Neural cell (in vitro differentiated cells): ENCODE data around the gene GDF9. TPM values are rescaled to one million over a fixed set of nuclear protein-coding genes. Genes with fewer than 3 reads are reported as not detected.

Source experiments
- H2AFZ ChIP-seq: fragments of 200-600, 300-800 bp; sonication (generic), shearing (Covaris generic); 2 replicates; pipeline ENCODE4 v1.6.0; 2014; ENCODE audit warnings: low read depth, mild to moderate bottlenecking, antibody characterized with exemption, low read length, moderate library complexity
- H3F3A ChIP-seq: fragments of 200-600 bp; shearing (Covaris generic); 2 replicates; pipeline ENCODE4 v1.6.1; 2016; ENCODE audit warnings: mild to moderate bottlenecking, moderate library complexity, mixed read lengths, antibody characterized with exemption, low read length; ENCODE audit not compliant: insufficient read depth, poor library complexity, severe bottlenecking
- H3K27ac ChIP-seq: fragments of 200-600, 300-800 bp; sonication (generic), shearing (Covaris generic); 2 replicates; pipeline ENCODE4 v1.5.1; 2014; ENCODE audit warnings: mild to moderate bottlenecking, low read length, moderate library complexity
- H3K27me3 ChIP-seq: fragments of 300-800, 200-600 bp; sonication (generic), shearing (Covaris generic); 2 replicates; pipeline ENCODE4 v1.6.0; 2014; ENCODE audit warnings: mild to moderate bottlenecking, low read depth, low read length, moderate library complexity; ENCODE audit not compliant: insufficient read depth
- H3K36me3 ChIP-seq: fragments of 300-800, 200-600 bp; sonication (generic), shearing (Covaris generic); 2 replicates; pipeline ENCODE4 v1.5.1; 2014; ENCODE audit warnings: mild to moderate bottlenecking, antibody characterized with exemption, low read length, moderate library complexity; ENCODE audit not compliant: insufficient read depth
- H3K4me2 ChIP-seq: fragments of 300-800, 200-600 bp; sonication (generic), shearing (Covaris generic); 2 replicates; pipeline ENCODE4 v1.6.0; 2014; ENCODE audit warnings: mild to moderate bottlenecking, low read length
- H3K4me3 ChIP-seq: fragments of 300-800, 200-600 bp; sonication (generic), shearing (Covaris generic); 2 replicates; pipeline ENCODE4 v1.5.1; 2014; ENCODE audit warnings: mild to moderate bottlenecking, low read length, moderate library complexity
- H3K79me2 ChIP-seq: fragments of 200-600 bp; shearing (Covaris generic); replicated peaks from 2 replicates; pipeline ENCODE4 v1.6.0; 2014; ENCODE audit warnings: mild to moderate bottlenecking, low read length, moderate library complexity; ENCODE audit not compliant: insufficient read depth
- H3K9ac ChIP-seq: fragments of 300-800, 200-600 bp; sonication (generic), shearing (Covaris generic); 2 replicates; pipeline ENCODE4 v1.6.1; 2016; ENCODE audit warnings: mild to moderate bottlenecking, low read length, mixed read lengths
- H3K9me2 ChIP-seq: fragments of 200-600 bp; shearing (Covaris generic); 2 replicates; pipeline ENCODE4 v1.6.1; 2016; ENCODE audit warnings: mild to moderate bottlenecking, low read length, mixed read lengths; ENCODE audit not compliant: insufficient read depth
- H3K9me3 ChIP-seq: fragments of 200-600, 300-800 bp; sonication (generic), shearing (Covaris generic); 2 replicates; pipeline ENCODE4 v1.6.1; 2016; ENCODE audit warnings: mild to moderate bottlenecking, mixed run types, low read length, moderate library complexity, mixed read lengths
- H4K20me1 ChIP-seq: fragments of 200-600 bp; shearing (Covaris generic); 2 replicates; pipeline ENCODE4 v1.6.1; 2016; ENCODE audit warnings: mild to moderate bottlenecking, mixed run types; ENCODE audit not compliant: insufficient read depth
- CTCF ChIP-seq: fragments of 450-650 bp; IDR thresholded peaks from 2 replicates; pipeline ENCODE4 v1.5.1; 2014; ENCODE audit warnings: antibody characterized with exemption, mild to moderate bottlenecking, moderate library complexity; ENCODE audit not compliant: poor library complexity, severe bottlenecking
- EP300 ChIP-seq: fragments of 450-650 bp; conservative IDR thresholded peaks from 2 replicates; pipeline ENCODE4 v1.6.1; 2014; ENCODE audit warnings: antibody characterized with exemption, mild to moderate bottlenecking, moderate library complexity; ENCODE audit not compliant: poor library complexity, severe bottlenecking
- EZH2 ChIP-seq: fragments of 200-600, 300-800 bp; shearing (Covaris generic), sonication (generic); IDR thresholded peaks from 2 replicates; pipeline ENCODE4 v1.6.1; 2014; ENCODE audit warnings: antibody characterized with exemption, low read length, borderline replicate concordance, mild to moderate bottlenecking; ENCODE audit not compliant: insufficient read depth, poor library complexity, severe bottlenecking
- MXI1 ChIP-seq: fragments of 450-650 bp; conservative IDR thresholded peaks from 2 replicates; pipeline ENCODE4 v1.6.1; 2014; ENCODE audit warnings: antibody characterized with exemption, mild to moderate bottlenecking; ENCODE audit not compliant: poor library complexity, severe bottlenecking
- POLR2AphosphoS5 ChIP-seq: IDR thresholded peaks from 2 replicates; pipeline ENCODE4 v1.6.1; 2012
- RAD21 ChIP-seq: fragments of 450-650 bp; conservative IDR thresholded peaks from 2 replicates; pipeline ENCODE4 v1.6.1; 2014; ENCODE audit warnings: antibody characterized with exemption, mild to moderate bottlenecking, moderate library complexity
- REST ChIP-seq: IDR thresholded peaks from 2 replicates; pipeline ENCODE4 v1.6.1; 2012; ENCODE audit warnings: borderline replicate concordance
- SMC3 ChIP-seq: fragments of 450-650 bp; conservative IDR thresholded peaks from 2 replicates; pipeline ENCODE4 v1.6.1; 2014; ENCODE audit warnings: antibody characterized with exemption, mild to moderate bottlenecking, moderate library complexity; ENCODE audit not compliant: poor library complexity
- TAF1 ChIP-seq: IDR thresholded peaks from 2 replicates; pipeline ENCODE4 v1.6.1; 2012; ENCODE audit warnings: low read depth
- polyA minus RNA-seq: library from RNA; depleted of rRNA, polyadenylated mRNA; stranded (reverse); fragments of >200 nt; gene quantifications from 2 replicates; pipeline ENCODE4 v1.2.3, GENCODE V29; 2014
- polyA plus RNA-seq: library from polyadenylated mRNA; depleted of rRNA; stranded (reverse); fragments of >200 nt; gene quantifications from 2 replicates; pipeline ENCODE4 v1.2.3, GENCODE V29; 2014

Gene GDF9
- polyA plus RNA-seq (4.6 and 5.1 TPM in 2 replicates), polyA minus RNA-seq (3.2 and 3.9 TPM in 2 replicates)

- Histone ChIP-seq H3K36me3 (peaks cover 7% of the 10 kb centered on the region), H3K9me2 (no peaks in the 10 kb centered on the region), H3K79me2 (peaks cover 11% of the 10 kb centered on the region), H3K9ac (peak within 1 kb of the TSS; percentile 98), H3K4me3 (peak within 1 kb of the TSS; percentile 95), H3K27ac (peak within 1 kb of the TSS; percentile 97), H2AFZ (peak within 1 kb of the TSS; percentile 100), H3K27me3 (no peaks in the 10 kb centered on the region), H4K20me1 (no peaks in the 10 kb centered on the region), H3F3A (peaks cover 4% of the 10 kb centered on the region), H3K4me2 (peak within 1 kb of the TSS; percentile 87), H3K9me3 (no peaks in the 10 kb centered on the region)
- peak; percentile 76 for TF ChIP-seq TAF1
- TF ChIP-seq MXI1: peak; percentile 91
- TF ChIP-seq SMC3: peak; percentile 68
- peak; percentile 64 for TF ChIP-seq CTCF
- peak; percentile 84 for TF ChIP-seq REST
- peak; percentile 63 for TF ChIP-seq RAD21
- no peak for TF ChIP-seq EZH2
- TF ChIP-seq POLR2AphosphoS5: peak; percentile 100
- TF ChIP-seq EP300: peak; percentile 81
Observed at GRCh38 chr5:132866342-132867045, at the start of gene GDF9, which contains the start of gene UQCRQ. GDF9 (minus strand) TSS chr5:132866469; CDS start chr5:132864533, 1,936 bp downstream. UQCRQ (plus strand) TSS chr5:132866642; CDS start chr5:132866882, 240 bp downstream.

- H3K27me3 ChIP-seq: no peaks in the 10 kb centered on the region
- no peak overlapping the region for H3K4me2 ChIP-seq
- no peaks in the 10 kb centered on the region for H4K20me1 ChIP-seq
- H3K9me2 ChIP-seq: no peaks in the 10 kb centered on the region
- no peak overlapping the region for H3K9ac ChIP-seq
- no peak overlapping the region for H3K4me3 ChIP-seq
- no peak overlapping the region for H2AFZ ChIP-seq
- no peaks in the 10 kb centered on the region for H3K9me3 ChIP-seq
- H3F3A ChIP-seq: no peaks in the 10 kb centered on the region
- H3K36me3 ChIP-seq: no peaks in the 10 kb centered on the region
- no peak for TF ChIP-seq POLR2AphosphoS5
- no peak for TF ChIP-seq TAF1
- TF ChIP-seq SMC3: no peak
- no peak for TF ChIP-seq REST
- no peak for TF ChIP-seq EP300
- TF ChIP-seq CTCF: no peak
- TF ChIP-seq RAD21: no peak
- no peak for TF ChIP-seq MXI1
- TF ChIP-seq EZH2: no peak
- H3K27ac ChIP-seq: no peak overlapping the region
- H3K79me2 ChIP-seq: peaks cover 23% of the 10 kb centered on the region
Observed at GRCh38 chr5:132915681-132916080, 49.4 kb upstream of the GDF9 start.
